A673 (cell line): ENCODE results near the gene USP5. TPM values are rescaled to one million over a fixed set of nuclear protein-coding genes. Genes with fewer than 3 reads are reported as not detected.
"Not testable (repeated sequence)": the region's sequence is repeated elsewhere in the genome, so short reads cannot be mapped to it uniquely, and the experiment has no call there.

ENCODE experiments used
- BruUV-seq: library from RNA; stranded (reverse); fragments of 400-500 nt; replicated peaks from 2 replicates; lab custom pipeline; 2021; lab: Mats Ljungman, UMichigan
- CTCF ChIA-PET: fragments of 300-600 bp; sonication (Branson Sonifier 250); formaldehyde crosslinking; loops from one replicate; lab custom pipeline; 2022; ENCODE audit warnings: antibody characterized with exemption; lab: Charles Lee
- POLR2A ChIA-PET: fragments of 300-600 bp; sonication (Branson Sonifier 250); formaldehyde crosslinking; loops from one replicate; lab custom pipeline; 2022; ENCODE audit warnings: antibody characterized with exemption; ENCODE audit not compliant: low non-redundant PET; lab: Charles Lee
- DNase-seq: peaks from one replicate; pipeline ENCODE4 v3.0.0-alpha.2; 2015; ENCODE audit warnings: low spot score
- H3K27ac ChIP-seq: fragments of 200-600 bp; sonication (generic); 2 replicates; pipeline ENCODE4 v1.5.1; 2016; ENCODE audit warnings: mixed run types, low read depth, mild to moderate bottlenecking, mixed read lengths, antibody characterized with exemption, low read length; ENCODE audit not compliant: poor library complexity, severe bottlenecking
- H3K27me3 ChIP-seq: fragments of 200-600 bp; sonication (generic); replicated peaks from 2 replicates; pipeline ENCODE4 v1.6.1; 2017; ENCODE audit warnings: mixed run types, low read depth, mild to moderate bottlenecking, mixed read lengths, antibody characterized with exemption, low read length; ENCODE audit not compliant: insufficient read depth, poor library complexity
- H3K36me3 ChIP-seq: fragments of 200-600 bp; sonication (generic); 2 replicates; pipeline ENCODE4 v1.6.1; 2016; ENCODE audit warnings: mixed run types, mild to moderate bottlenecking, mixed read lengths, antibody characterized with exemption, low read length; ENCODE audit not compliant: insufficient read depth, poor library complexity, severe bottlenecking
- H3K4me1 ChIP-seq: fragments of 200-600 bp; sonication (generic); 2 replicates; pipeline ENCODE4 v1.6.1; 2017; ENCODE audit warnings: mixed run types, mild to moderate bottlenecking, mixed read lengths, antibody characterized with exemption, low read length; ENCODE audit not compliant: insufficient read depth, poor library complexity, severe bottlenecking
- H3K4me3 ChIP-seq: fragments of 200-600 bp; sonication (generic); 2 replicates; pipeline ENCODE4 v1.5.1; 2016; ENCODE audit warnings: low read depth, mixed run types, mild to moderate bottlenecking, mixed read lengths, low read length; ENCODE audit not compliant: poor library complexity, severe bottlenecking
- H3K9me3 ChIP-seq: fragments of 200-600 bp; sonication (generic); 2 replicates; pipeline ENCODE4 v1.6.1; 2016; ENCODE audit warnings: mixed run types, low read depth, mild to moderate bottlenecking, mixed read lengths, antibody characterized with exemption, low read length; ENCODE audit not compliant: poor library complexity, severe bottlenecking
- CTCF ChIP-seq: fragments of 300-800, 200-600 bp; sonication (generic); conservative IDR thresholded peaks from 2 replicates; pipeline ENCODE4 v1.5.1; 2017; ENCODE audit warnings: low read depth, mild to moderate bottlenecking, antibody characterized with exemption, low read length, moderate library complexity, mixed read lengths
- EZH2 ChIP-seq: fragments of 200-600 bp; sonication (generic); IDR thresholded peaks from 2 replicates; pipeline ENCODE4 v1.6.1; 2017; ENCODE audit warnings: borderline replicate concordance, low read depth, mild to moderate bottlenecking, mixed read lengths, antibody characterized with exemption, low read length; ENCODE audit not compliant: poor library complexity, severe bottlenecking
- intact Hi-C: fragments of 100-400 bp; cut with micrococcal nuclease; formaldehyde crosslinking; loops from one replicate; pipeline ENCODE4 v1.10.0; 2022; ENCODE audit not compliant: unreplicated experiment
- total RNA-seq: library from RNA; stranded (reverse); gene quantifications from 2 replicates; pipeline ENCODE4 v1.2.3, GENCODE V29; 2021

Gene USP5
- total RNA-seq, 1 experiment from 2014 or later, result 209 TPM

- peaks cover 34% of the 10 kb centered on the region for H3K4me1 ChIP-seq
- H3K27ac ChIP-seq, result peak overlapping the region; percentile 99
- intact Hi-C loops, result no loop called here
- H3K36me3 ChIP-seq, result peaks cover 54% of the 10 kb centered on the region
- no TSS peak for BruUV-seq
- H3K27me3 ChIP-seq, result no peaks in the 10 kb centered on the region
- peak; percentile 48 for DNase-seq
- H3K4me3 ChIP-seq, result peak overlapping the region; percentile 100
- TF ChIP-seq EZH2, result no peak
- TF ChIP-seq CTCF, result peak; percentile 29; the same call in 1 of the 2 replicates
- ChIA-PET POLR2A (no interaction called here), CTCF (interaction anchor here (0.6 to 1.7 kb wide), 5 partner anchors 47 to 244 kb away, joined by 3 to 11 read pairs (median 4); partner anchors contain the start of gene GPR162)
- no peaks in the 10 kb centered on the region for H3K9me3 ChIP-seq
Measured at GRCh38 chr12:6868211-6869048, 16.5 kb downstream of the USP5 start.

- Histone ChIP-seq H3K4me1 (peaks cover 34% of the 10 kb centered on the region), H3K36me3 (peaks cover 46% of the 10 kb centered on the region), H3K27ac (peak overlapping the region; percentile 99), H3K9me3 (no peaks in the 10 kb centered on the region), H3K4me3 (peak overlapping the region; percentile 100), H3K27me3 (no peaks in the 10 kb centered on the region)
- no TSS peak for BruUV-seq
- peak; percentile 81 for TF ChIP-seq CTCF
- TF ChIP-seq EZH2, result no peak
- ChIA-PET POLR2A (interaction anchor here (0.6 kb wide), 2 partner anchors 21 to 31 kb away, joined by 3 read pairs; no protein-coding TSS in a partner anchor), CTCF (interaction anchor here (0.6 to 1.7 kb wide), 11 partner anchors 17 to 246 kb away, joined by 3 to 11 read pairs (median 4); partner anchors contain the start of genes ENO2 and USP5)
- DNase-seq, result peak; percentile 88
- intact Hi-C loops, result loop anchor here (5.0 kb wide), 2 partner anchors 68 to 243 kb away; no protein-coding TSS in a partner anchor
Measured at GRCh38 chr12:6869049-6870021, 17.4 kb downstream of the USP5 start.

GRCh38 chr12:6870304-6870703 is 18.4 kb downstream of the USP5 start:
- H3K27me3 ChIP-seq, H3K4me3 ChIP-seq, H3K9me3 ChIP-seq, H3K27ac ChIP-seq, DNase-seq: not testable (repeated sequence)
- Histone ChIP-seq H3K36me3 (peaks cover 39% of the 10 kb centered on the region), H3K4me1 (peaks cover 34% of the 10 kb centered on the region)
- CTCF ChIA-PET, result interaction anchor here (1.3 kb wide), 1 partner anchor 18 kb away, joined by 6 read pairs; the partner anchor contains the start of gene USP5
- BruUV-seq, result TSS peak; percentile 75
- intact Hi-C loops, result loop anchor here (5.0 kb wide), 2 partner anchors 67 to 242 kb away; no protein-coding TSS in a partner anchor
- POLR2A ChIA-PET, result interaction anchor here (0.6 to 0.7 kb wide), 2 partner anchors 66 to 67 kb away, joined by 4 read pairs; no protein-coding TSS in a partner anchor
